ENCODE measurements around the gene HCFC2. TPM values are rescaled to one million over a fixed set of nuclear protein-coding genes. Genes with fewer than 3 reads are reported as not detected.

Gene HCFC2
- polyA plus RNA-seq, 1 donor (not counting 4 experiments of a cell fraction or from before 2014, with no cell fraction given): 8.3 TPM

DNA sequence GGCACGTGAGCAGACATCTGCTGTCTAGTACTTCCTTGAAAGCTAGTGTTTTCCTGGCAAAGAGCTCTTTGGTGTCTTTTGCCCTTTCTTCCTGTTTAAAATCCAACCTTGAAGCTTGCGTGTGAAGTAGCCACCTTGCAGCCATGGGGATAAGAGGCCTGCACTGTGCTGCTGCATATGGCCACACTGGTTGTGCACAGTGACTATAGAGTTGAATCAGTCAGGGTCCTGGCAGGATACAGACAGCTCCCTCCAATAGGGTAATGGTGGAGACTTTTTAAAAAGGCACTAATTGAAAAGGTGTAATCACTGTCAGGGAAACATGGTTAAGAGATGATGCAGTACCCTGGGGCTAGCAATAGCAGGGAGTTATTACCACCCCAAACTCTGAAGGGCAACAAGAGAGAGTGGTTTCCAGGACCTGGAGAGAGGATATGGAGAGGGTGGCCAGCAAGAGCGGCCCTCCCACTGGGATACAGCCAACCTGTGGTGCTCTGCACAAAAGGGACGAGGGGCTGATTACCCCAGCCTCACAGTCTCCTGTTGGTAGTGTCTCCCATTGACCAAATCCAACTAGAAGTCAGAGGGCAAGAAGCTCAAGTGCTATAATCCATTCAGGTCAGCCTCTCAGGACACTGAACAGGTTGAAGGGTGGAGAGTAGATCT lies 9.5 kb upstream of the HCFC2 start:
- Histone ChIP-seq H3K4me1 (ENCODE audit: control insufficient read depth, extremely low read depth, insufficient read depth, low read length) (peaks cover 10% of the 10 kb centered on the region), H3K9me1 (ENCODE audit: control insufficient read depth, extremely low read depth, insufficient read depth, low read length) (no peaks in the 10 kb centered on the region), H2AFZ (ENCODE audit: control insufficient read depth, low read length) (no peak overlapping the region), H3K4me2 (ENCODE audit: control insufficient read depth, extremely low read depth, insufficient read depth, low read depth, low read length) (no peak overlapping the region), H3K9ac (ENCODE audit: control insufficient read depth, extremely low read depth, insufficient read depth, low read length) (no peak overlapping the region), H3K36me3 (ENCODE audit: control insufficient read depth in 2 of 2, extremely low read depth in 1 of 2, insufficient read depth in 2 of 2, low read length in 2 of 2) (no peaks in the 10 kb centered on the region), H4K20me1 (ENCODE audit: control insufficient read depth, extremely low read depth, insufficient read depth, low read length) (no peaks in the 10 kb centered on the region), H3K9me3 (ENCODE audit: control insufficient read depth, low read depth, low read length) (no peaks in the 10 kb centered on the region), H3K4me3 (ENCODE audit: control insufficient read depth in 2 of 3, extremely low read depth in 1 of 3, insufficient read depth in 2 of 3, low read depth in 1 of 3, low read length in 3 of 3) (no peak overlapping the region), H3K79me2 (ENCODE audit: control insufficient read depth, insufficient read depth, low read length) (no peaks in the 10 kb centered on the region), H3K27ac (ENCODE audit: control insufficient read depth, insufficient read depth, low read length) (no peak overlapping the region), H3K27me3 (ENCODE audit: control insufficient read depth, extremely low read depth, insufficient read depth, low read length) (no peaks in the 10 kb centered on the region)
- DNase-seq (ENCODE audit: low read depth, low spot score) (no peak), FAIRE-seq (no peak)
- TF ChIP-seq, protein P1, sequence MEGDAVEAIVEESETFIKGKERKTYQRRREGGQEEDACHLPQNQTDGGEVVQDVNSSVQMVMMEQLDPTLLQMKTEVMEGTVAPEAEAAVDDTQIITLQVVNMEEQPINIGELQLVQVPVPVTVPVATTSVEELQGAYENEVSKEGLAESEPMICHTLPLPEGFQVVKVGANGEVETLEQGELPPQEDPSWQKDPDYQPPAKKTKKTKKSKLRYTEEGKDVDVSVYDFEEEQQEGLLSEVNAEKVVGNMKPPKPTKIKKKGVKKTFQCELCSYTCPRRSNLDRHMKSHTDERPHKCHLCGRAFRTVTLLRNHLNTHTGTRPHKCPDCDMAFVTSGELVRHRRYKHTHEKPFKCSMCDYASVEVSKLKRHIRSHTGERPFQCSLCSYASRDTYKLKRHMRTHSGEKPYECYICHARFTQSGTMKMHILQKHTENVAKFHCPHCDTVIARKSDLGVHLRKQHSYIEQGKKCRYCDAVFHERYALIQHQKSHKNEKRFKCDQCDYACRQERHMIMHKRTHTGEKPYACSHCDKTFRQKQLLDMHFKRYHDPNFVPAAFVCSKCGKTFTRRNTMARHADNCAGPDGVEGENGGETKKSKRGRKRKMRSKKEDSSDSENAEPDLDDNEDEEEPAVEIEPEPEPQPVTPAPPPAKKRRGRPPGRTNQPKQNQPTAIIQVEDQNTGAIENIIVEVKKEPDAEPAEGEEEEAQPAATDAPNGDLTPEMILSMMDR (optimal IDR thresholded peaks at IDR 0.05 in 1 of 3, IDR thresholded peaks at IDR 0.05 in 1 of 3, conservative IDR thresholded peaks at IDR 0.05 in 1 of 3; ENCODE audit: extremely low read depth in 1 of 3, insufficient read depth in 2 of 3, low read length in 3 of 3): no peak
- no peak for TF ChIP-seq EZH2 (IDR thresholded peaks at IDR 0.05; ENCODE audit: low read length)
- dilution Hi-C loops (cut with MboI; ENCODE audit: extremely low pct_ligation_motif_present, low sequenced_read_pairs): no loop called here

DNA sequence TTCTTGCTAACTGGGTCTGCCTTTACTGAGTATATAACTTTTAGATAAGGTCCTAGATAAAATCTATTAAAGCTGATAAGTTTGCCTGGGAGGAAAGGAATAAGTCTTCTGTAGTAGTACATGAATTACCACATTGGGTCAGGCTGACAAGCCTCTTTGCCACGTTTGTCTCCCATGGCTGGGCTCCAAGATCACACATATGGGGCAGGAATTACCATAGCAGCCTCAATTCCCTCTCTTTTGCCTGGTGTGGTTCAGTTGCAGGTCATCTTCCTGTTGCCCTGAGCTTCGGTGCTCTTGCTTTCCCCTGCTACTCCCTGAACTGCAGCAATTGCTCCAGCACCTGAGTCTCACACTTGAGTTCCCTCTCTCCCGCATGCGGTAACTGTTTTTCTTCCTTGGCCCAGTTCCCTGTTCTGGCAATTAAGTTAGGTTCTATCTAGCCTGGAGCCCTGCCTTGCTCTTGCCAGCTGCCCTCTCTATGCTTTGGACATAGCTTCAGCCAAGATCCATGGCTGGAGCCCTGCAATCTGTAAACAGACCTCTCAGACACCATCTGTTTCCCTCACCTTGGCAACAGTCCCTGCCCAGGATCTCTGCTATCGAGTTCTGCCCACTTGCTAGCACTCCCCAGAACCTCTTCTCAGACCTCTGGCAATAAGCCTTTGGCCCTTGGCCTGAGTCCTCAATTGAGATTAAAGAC lies 8.5 kb upstream of the HCFC2 start:
- Histone ChIP-seq H2AFZ (ENCODE audit: control insufficient read depth, low read length) (no peak overlapping the region), H3K36me3 (ENCODE audit: control insufficient read depth in 2 of 2, extremely low read depth in 1 of 2, insufficient read depth in 2 of 2, low read length in 2 of 2) (no peaks in the 10 kb centered on the region), H3K27ac (ENCODE audit: control insufficient read depth, insufficient read depth, low read length) (no peak overlapping the region), H3K79me2 (ENCODE audit: control insufficient read depth, insufficient read depth, low read length) (no peaks in the 10 kb centered on the region), H3K9me3 (ENCODE audit: control insufficient read depth, low read depth, low read length) (no peaks in the 10 kb centered on the region), H3K4me2 (ENCODE audit: control insufficient read depth, extremely low read depth, insufficient read depth, low read depth, low read length) (no peak overlapping the region), H3K27me3 (ENCODE audit: control insufficient read depth, extremely low read depth, insufficient read depth, low read length) (no peaks in the 10 kb centered on the region), H3K4me3 (ENCODE audit: control insufficient read depth in 2 of 3, extremely low read depth in 1 of 3, insufficient read depth in 2 of 3, low read depth in 1 of 3, low read length in 3 of 3) (no peak overlapping the region), H3K9ac (ENCODE audit: control insufficient read depth, extremely low read depth, insufficient read depth, low read length) (no peak overlapping the region), H3K4me1 (ENCODE audit: control insufficient read depth, extremely low read depth, insufficient read depth, low read length) (peaks cover 15% of the 10 kb centered on the region), H4K20me1 (ENCODE audit: control insufficient read depth, extremely low read depth, insufficient read depth, low read length) (no peaks in the 10 kb centered on the region), H3K9me1 (ENCODE audit: control insufficient read depth, extremely low read depth, insufficient read depth, low read length) (no peaks in the 10 kb centered on the region)
- dilution Hi-C loops (cut with MboI; ENCODE audit: extremely low pct_ligation_motif_present, low sequenced_read_pairs): no loop called here
- FAIRE-seq (no peak), DNase-seq (ENCODE audit: low read depth, low spot score) (no peak)
- TF ChIP-seq, protein P1 (optimal IDR thresholded peaks at IDR 0.05 in 1 of 3, IDR thresholded peaks at IDR 0.05 in 1 of 3, conservative IDR thresholded peaks at IDR 0.05 in 1 of 3; ENCODE audit: extremely low read depth in 1 of 3, insufficient read depth in 2 of 3, low read length in 3 of 3): no peak
- TF ChIP-seq EZH2 (IDR thresholded peaks at IDR 0.05; ENCODE audit: low read length): no peak

All from keratinocyte (primary cell).